ENCODE results near the gene TIA1. TPM values are rescaled to one million over a fixed set of nuclear protein-coding genes. Genes with fewer than 3 reads are reported as not detected.
"Not testable (repeated sequence)": the region's sequence is repeated elsewhere in the genome, so short reads cannot be mapped to it uniquely, and the experiment has no call there.

The TIA1 gene
- total RNA-seq, 1 experiment from 2014 or later, result 72.2 TPM

DNA sequence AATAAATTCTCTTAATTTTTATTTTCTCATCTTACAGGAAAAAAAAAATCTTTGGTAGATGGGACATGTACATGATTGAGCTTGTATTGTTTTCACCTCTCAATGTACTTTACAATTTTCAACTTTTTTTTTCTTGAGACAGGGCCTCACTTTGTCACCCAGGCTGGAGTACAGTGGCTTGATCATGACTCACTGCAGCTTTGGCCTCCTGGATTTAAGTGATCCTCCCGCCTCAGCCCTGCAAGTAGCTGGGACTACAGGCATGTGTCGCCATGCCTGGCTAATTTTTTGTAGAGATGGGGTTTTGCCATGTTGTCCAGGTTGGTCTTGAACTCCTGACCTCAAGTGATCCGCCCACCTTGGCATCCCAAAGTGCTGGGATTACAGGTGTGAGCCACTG, 25.1 kb downstream of the TIA1 start:
- DNase-seq (ENCODE audit: low spot score), result not testable (repeated sequence)

DNA sequence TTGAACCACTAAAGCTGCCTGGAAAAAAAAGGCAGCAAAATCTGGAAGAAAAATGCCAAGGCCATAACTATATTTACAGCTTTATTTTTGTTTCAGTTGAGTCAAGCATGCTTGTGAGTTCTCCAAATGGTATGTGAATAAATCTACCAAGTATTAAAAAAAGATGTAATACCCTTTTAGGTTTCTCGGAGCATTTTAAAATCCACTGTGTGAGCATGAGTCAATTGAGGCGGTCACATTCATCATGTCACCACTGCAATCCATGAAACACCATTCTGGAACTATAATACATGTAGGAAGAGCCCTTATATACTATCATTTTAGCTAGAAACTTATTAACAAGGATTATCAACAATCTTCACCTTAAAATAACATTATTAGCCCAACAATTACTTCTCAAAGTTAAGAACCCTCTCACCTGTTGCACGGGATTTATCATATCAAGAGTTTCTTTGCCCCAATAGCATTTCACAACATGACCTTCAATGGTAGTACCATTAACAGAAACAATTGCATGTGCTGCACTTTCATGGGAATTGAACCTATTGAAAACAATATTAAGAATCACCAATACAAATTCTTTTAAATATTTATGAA, 33.4 kb downstream of the TIA1 start:
- DNase-seq (ENCODE audit: low spot score), result peak; percentile 8

DNA sequence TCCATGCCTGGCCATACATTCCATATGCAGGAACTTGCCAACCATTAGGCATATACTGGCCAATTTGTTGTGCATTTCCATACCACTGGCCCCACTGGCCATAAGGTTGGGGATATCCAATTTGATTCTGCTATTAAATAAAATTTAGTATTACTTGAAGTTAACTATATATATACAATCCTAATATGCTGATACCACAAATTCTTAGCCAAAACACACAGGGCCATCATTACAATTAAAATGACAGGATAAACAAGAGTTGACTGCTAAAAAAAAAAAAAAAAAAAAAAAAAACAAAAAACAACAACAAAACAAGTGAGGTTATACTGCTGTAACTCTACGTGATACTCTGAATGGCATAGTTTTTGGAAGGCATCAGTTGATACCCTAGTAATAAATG, 34.1 kb downstream of the TIA1 start:
- DNase-seq (ENCODE audit: low spot score), result no peak

DNA sequence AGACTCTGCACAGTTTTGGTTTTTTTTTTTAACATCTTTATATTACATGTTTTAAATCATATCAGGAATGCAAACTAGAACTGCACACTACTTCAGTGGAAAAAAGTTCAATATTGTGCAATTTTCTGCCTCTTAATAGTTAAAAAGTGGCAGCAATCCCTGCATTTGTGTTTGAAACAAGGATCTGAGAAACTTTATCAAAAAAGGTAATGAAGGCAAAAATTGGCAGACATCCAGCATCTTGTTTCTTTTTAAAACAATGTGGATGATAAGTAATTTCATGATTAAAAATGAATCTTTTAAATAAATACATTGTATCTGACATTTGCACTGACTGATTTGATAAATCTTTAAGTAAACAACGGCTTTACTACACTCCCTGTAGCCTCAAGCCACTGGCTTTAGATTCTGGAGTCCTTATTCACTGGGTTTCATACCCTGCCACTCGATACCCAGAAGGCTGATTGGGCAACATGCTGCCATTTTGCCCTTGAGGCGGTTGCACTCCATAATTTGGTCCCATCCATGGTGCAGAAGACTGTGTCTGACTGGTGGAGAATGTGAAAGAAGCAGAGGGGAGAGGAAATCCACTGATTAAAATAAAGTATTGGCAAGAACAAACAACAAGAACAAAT, 36.0 kb downstream of the TIA1 start:
- DNase-seq (ENCODE audit: low spot score), result no peak

DNA sequence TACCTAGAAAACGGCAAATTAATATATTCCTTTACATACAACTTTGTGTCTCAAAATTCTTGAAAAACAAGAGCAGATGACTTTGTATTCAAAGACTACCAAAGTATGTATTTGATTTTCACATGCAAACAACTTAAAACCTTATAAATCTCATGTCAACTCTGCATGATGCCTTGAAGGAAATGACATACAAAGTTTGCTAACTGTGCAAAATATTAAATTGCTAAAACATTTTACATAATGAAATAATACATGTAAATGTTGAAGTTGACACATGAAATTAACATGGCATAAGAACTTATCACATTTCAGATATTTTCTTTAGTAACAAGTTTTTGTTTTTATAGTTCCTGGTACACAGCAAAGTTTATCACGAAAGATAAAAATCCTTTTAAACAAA, 36.8 kb downstream of the TIA1 start:
- DNase-seq (ENCODE audit: low spot score), result no peak

DNA sequence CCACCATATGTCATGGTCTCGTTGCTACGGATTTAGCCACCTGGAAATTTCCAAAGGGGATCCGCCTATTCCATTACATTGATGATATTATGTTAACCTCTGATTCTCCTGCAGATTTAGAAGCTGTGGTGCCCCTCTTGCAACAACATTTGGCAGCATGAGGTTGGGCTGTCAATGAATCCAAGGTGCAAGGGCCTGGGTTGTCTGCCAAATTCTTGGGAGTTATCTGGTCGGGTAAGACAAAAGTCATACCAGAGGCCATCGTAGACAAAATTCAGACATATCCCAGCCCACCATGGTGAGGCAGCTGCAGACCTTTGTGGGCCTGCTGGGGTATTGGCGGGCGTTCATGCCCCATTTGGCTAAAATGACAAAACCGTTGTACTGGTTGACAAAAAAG, 44.0 kb downstream of the TIA1 start:
- no peak for DNase-seq (ENCODE audit: low spot score)

DNA sequence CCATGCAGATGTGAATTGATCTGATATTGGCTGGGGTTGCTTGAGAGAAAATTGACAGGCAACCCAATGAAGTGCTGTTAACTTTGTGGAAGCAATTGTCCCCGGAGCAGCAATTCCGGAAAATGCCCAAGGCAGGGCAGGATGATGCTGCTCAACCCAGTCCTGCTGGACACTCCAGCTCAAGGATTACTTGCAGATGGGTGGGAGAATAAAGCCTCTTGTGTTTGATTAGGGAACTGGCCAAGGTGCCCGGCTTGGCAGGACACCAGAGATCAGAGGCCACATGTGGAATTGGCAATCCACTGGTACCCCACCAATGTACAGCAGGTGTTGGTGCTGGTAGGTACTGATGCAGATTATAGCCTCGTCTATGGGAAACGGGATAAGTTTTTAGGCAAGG, 45.3 kb downstream of the TIA1 start:
- DNase-seq (ENCODE audit: low spot score), result no peak

DNA sequence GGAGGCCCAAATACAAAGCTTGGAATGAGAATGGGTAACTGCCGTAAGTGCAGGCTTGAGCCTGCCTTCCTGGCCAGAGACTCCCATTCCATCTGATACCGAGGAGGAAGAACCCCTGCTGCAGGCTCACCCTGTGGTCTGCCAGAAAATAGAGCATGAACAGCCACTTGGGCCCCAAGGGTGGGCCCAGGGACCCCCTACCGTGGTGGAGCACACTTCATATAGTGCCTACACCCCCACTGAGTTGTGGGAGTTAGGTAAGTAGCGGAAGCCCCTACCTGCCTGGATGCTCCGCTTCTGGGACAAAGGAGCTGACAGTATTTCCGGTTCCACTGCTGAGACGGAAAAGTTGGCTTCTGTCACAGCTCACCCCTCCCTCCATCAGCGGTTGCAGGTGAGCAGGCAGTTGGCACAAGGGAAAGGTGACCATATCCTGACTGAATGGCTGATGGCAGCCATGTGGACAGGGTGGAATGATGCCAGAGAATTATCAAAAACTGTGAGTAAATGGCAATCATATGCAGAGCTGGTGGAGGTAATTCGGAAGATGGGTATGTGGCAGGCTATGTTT, 46.1 kb downstream of the TIA1 start:
- no peak for DNase-seq (ENCODE audit: low spot score)

DNA sequence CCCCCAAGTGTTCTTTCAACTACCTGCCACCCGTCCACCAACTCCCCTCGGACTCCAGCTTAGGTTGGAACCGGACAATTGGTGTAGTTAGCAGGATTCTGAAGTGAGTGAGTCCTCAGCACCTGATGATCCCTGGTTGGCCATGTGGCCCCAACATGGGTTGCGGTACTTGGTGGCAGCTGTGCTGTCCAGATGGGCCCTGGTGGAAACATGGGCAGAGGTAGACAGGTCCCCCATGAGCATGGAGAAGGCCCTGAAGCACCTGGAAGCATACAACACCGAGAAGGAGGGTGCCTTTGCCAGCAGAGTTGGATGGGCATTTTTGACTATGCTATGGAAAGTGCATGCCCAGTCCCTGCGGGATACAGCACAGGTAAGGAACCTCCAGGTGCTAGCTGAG, 46.6 kb downstream of the TIA1 start:
- no peak for DNase-seq (ENCODE audit: low spot score)

DNA sequence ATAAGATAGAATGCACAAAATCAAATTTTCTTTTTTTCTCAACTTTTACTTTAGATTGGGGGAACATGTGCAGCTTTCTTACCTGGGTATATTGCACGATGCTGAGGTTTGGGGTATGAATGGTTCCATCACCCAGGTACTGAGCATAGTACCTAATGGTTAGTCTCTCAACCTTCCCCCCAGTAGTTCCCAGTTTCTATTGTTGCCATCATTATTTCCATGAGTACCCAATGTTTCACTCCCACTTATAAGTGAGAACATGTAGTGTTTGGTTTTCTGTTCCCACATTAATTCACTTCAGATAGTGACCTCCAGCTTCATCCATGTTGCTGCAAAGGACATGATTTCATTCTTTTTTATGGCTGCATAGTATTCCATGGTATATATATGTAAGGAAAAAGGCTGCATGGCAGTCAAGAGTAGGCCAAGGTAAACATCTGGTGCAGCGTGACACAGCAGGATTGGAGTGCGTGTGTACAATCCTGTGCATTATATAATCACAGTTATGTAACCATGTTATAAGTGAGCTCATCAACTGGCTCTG, 47.1 kb downstream of the TIA1 start:
- no peak for DNase-seq (ENCODE audit: low spot score)

DNA sequence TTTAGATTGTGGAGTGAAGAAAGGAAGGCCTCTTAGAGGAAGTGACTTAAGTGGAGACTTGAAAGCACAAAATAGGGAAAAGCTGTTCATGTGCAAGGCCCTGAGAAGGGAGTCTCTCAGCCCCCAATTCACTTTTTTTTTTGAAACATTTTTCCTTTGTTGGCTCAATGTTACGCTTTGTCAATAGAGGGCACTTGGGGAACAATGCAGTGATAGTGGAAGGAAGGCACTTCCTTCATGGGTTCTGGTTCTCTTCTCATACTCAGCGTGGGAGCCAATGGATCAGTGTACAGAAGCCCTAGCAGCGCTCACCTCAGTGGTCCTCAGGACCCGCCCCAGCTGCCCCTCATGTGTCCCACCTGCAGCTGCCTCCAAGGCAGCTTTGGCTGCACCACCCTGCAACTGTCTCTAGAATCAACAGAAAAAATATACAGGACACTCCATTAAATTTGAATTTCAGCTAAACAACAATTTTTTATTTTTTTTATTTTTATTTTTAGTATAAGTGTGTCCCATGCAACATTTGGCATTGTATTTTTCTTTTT, 49.0 kb downstream of the TIA1 start:
- no peak for DNase-seq (ENCODE audit: low spot score)

DNA sequence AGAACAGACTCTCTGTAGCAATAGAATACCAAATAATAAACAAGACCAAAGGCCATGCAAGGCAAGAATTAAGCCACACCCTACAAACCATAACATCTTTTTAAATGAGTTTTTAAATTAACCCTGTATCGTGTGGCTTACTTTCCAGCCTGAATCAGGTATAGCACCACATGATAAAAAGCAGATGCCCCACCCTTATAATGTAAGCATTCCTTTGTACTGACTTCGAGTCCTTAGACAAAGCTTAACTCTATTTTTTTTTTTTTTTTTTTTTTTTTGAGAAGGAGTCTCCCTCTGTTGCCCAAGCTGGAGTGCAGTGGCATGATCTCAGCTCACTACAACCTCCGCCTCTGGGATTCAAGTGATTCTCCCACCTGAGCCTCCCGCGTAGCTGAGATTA, 55.9 kb downstream of the TIA1 start:
- no peak for DNase-seq (ENCODE audit: low spot score)

DNA sequence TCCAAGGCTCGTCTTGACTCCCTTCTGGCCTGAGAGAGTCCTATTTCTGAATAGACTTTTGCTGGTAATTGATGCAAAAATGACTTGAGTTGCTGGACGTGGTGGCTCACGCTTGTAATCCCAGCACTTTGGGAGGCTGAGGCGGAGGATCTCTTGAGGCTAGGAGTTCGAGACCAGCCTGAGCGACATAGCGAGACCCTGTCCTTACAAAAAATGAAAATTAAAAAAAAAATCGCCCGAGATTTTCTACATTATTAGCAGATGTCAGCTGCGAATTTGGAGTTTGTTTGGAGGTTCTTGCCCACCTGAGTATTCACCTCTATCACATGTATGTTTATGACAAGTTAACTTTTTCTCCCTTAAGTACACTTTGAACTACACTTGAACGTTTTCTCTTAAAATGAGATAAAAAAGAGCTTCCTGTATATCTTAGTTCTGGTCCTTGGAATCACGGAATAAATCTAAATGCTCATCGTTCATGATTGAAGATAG, 57.1 kb downstream of the TIA1 start:
- DNase-seq (ENCODE audit: low spot score), result no peak

DNA sequence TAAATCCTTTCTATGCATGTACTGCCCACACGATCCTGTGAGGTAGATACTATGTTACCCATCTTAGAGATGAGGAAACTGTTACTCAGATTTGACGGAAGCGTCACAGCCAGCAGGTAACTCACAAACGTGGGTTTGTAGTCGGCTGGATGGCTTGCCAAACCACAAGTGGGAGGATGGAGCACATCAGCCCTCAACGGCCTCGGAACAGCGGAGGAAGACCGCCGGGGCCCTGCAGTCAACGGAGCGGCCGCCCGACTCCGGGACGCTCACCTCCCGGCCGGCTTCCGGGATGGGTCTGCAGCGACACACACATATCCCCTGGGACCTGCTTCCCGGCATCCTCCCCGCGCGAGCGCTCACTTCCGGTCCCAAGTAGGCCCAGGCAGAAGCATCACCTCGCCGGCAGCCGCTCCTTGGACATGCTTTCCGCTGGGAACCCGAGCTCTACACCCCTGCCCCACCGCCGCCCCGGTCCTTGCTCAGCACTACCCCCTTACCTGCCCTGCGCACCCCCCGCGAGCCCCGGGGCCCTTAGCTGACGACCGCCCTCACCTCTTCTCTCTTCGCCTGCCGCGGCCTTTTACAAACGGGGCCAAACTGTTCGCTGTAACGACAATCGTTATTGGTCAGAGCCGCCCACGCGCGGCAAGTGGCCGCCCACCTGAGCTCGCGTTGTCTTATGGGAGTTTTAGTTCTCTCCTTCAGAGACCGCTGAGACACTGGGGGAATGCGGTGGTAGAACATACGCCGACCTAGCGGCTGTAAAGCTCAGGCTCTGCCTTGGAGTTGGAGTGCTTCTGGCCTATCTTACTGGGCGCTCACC, 57.8 kb downstream of the TIA1 start, which contains the start of gene C2orf42:
Gene C2orf42 (minus strand): TSS at position 602 of the 826 bp plus-strand sequence. CDS start 9,034 bp downstream, outside the sequence.
- DNase-seq (ENCODE audit: low spot score), result peak; percentile 96

DNA sequence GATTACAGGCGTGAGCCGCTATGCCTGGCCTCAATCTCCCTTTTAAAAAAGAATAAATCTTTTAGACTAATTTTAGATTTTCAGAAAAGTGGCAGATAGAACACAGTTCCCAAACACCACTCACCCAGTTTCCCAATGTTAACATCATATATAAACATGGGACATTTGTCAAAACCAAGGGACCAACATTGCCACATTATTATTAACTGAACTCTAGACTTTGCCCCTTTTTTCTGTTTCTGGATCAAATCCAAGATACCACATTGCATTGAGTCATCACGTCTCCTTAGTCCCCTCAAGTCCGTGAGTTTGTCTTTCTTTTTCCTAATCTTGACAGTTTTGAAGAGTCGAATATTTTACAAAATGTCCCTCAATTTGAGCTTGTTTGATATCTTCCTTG, 60.0 kb downstream of the TIA1 start:
- DNase-seq (ENCODE audit: low spot score), result no peak

DNA sequence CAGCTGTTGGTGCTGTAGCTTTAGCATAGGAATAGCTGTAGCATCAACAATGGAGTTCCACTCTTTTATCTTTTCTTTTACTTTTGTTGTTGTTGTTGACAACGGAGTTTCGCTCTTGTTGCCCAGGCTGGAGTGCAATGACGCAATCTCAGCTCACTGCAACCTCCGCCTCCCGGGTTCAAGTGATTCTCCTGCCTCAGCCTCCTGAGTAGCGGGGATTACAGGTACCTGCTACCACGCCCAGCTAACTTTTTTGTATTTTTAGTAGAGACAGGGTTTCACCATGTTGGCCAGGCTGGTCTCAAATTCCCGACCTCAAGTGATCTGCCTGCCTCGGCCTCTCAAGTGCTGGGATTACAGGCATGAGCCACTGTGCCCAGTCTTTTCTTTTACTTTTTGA, 61.3 kb downstream of the TIA1 start:
- DNase-seq (ENCODE audit: low spot score), result not testable (repeated sequence)

DNA sequence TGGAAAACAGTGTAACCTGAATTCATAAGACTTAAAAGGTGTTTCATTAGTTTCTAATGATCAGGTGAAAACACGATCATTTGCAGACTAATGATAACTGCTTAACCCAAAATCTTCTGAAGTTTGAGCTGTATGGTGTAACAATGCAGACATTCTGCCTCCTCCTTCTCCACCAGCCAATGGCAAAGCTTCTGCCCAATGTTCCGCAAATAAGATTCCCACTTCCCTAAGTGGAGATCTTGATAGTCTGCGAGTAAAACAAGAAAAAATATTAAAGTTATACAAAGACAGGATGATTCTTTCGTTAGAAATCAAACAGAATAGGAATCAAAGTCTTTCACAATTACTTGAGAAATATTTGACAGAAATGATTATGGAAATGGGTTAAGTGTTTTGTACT, 65.7 kb downstream of the TIA1 start:
- DNase-seq (ENCODE audit: low spot score), result no peak

DNA sequence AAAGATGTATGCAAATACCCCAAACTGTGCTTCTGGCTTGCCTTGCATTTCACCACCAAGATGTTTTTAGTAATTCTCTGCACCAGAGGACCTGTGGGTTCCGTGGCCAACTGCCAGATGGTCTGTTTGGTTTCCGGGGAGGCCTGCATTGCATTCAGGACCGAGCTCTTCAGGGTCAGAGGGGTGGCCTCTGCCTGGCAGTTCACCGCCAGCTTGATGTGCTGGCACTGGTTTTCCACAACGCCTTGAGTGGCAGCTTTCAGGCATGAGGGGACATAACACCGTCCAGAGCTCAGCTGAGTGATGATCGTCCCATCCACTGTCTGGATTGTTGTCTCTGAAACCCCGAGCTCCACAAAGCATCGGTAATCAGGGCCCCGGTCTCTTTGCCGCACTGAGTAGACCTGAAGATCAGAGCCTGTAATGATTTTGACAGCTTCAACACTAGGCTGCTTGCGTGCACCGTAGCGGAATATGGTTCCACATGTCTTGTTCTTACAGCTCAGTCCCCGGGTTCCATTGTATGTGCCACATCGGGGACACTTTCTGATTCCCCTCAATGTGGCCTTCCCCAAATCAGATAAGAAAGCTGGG, 67.0 kb downstream of the TIA1 start:
- DNase-seq (ENCODE audit: low spot score), result no peak

DNA sequence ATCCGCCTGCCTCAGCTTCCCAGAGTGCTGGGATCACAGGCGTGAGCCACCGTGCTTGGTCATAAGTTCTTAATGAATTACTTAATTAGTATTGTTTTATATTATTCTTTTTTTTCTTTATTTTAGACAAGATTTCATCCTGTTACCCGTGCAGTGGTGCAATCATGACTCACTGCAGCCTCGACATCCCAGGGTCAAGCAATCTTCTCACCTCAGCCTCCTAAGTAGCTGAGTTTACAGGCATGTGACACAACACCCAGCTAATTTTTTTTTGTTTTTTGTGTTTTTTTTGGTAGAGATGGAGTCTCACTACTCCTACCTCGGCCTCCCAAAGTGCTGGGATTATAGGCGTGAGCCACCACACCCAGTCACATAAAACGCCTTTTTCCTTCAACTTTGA, 74.9 kb downstream of the TIA1 start:
- DNase-seq (ENCODE audit: low spot score), result no peak

DNA sequence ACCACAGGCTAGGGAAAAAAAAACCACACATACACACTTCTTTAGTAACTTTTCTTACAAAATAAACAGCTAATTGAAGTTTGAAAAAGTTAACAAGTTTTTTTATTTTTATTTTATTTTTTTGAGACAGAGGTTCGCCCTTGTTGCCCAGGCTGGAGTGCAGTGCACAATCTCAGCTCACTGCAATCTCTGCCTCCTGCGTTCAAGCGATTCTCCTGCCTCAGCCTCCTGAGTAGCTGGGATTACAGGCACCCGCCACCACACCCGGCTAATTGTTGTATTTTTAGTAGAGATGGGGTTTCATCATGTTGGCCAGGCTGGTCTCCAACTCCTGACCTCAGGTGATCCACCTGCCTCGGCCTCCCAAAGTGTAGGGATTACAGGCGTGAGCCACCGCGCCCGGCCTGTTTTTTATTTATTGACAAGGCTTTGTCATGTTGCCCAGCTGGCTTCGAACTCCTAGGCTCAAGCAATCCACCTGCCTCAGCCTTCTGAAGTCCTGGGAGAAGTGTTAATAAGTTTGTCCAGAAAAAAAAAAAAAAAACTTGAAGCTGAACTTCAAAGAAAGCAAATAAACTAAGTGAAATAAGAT, 78.7 kb downstream of the TIA1 start:
- DNase-seq (ENCODE audit: low spot score), result not testable (repeated sequence)

DNA sequence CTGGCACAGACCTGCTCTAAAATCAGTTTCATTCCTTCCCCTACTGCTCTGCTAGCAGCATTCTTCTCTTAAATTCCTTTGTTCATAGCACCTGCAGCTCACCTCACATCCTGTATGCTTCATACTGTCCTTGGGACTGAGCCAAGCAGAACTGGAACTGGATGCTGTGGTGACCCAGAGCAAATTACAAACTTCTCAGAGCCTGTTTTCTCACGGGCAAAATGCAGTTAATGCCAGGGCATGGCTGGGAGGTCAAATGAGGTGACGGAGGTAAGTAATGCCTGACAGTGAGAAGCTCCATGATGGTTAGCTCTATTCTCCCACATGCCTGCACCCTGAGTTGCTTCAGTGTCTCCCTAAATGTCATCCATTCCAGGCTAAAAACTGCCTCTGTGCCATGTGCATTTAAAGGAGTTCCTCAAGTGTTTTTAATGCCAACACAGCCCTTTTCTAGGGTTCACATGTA, 87.3 kb downstream of the TIA1 start:
- peak; percentile 16 for DNase-seq (ENCODE audit: low spot score)
